Measurements from ENCODE around the gene EEIG2.
A peak's percentile ranks its signal among the peaks of the same experiment; 100 is the strongest.

EEIG2 gene

DNA sequence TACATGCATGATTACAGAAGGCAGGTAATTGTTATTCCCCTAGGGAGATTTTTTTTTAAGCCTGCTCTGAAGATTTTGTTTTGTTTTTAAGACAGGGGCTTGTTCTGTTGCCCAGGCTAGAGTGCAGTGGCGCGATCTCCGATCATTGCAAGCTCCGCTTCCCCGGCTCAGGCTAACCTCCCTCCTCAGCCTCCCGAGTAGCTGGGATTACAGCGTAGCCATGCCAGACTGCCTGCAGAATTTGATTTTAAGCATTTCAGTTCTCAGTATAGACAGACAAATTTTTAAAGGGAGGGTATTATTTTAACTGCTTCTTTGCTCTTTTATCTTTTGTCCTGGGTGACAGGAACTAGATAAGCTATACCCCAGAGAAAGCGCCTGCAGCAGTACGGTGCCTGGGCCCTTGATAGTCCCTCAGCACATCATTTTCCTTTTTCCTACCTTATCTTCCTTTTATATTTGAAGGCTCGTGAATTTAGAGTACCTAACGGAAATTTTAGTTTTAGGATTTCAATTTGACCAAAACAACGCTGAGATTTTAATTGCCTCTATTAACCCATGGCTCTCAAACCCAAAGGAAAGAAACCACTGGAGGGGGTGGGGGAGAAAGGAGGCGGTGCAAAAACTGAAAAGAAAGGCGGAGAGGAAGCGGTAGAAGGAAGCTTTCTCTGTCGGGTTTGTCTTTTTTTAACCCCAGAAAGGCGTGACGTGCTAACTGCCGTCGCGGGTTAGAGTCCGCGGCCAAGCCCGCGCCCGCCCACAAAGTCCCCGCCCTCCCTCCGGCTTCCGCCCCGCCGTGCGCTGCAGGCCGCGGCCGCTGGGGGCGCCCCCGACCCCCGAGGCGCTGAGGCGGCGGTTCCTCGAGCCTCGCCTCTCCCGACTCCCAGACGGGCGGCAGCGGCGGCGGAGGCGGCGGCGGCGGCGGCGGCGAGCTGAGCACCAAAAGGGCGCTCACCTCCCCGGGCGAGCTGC, at the start of gene EEIG2:
EEIG2 (plus strand) TSS at position 886 of the 972 bp plus-strand sequence. CDS start 329 bp downstream, outside the sequence.
- TF ChIP-seq CREB1 (IDR thresholded peaks at IDR 0.05; ENCODE audit: low read depth) (peak; percentile 45; the same call in 1 of the 2 replicates), ZBTB7A (IDR thresholded peaks at IDR 0.05; ENCODE audit: low read depth) (peak; percentile 63; the same call in 1 of the 2 replicates), MAX (IDR thresholded peaks at IDR 0.05) (peak; percentile 51; the same call in 1 of the 2 replicates), FOXM1 (IDR thresholded peaks at IDR 0.05; ENCODE audit: borderline replicate concordance, low read depth) (no peak), EGR1 (IDR thresholded peaks at IDR 0.05) (no peak), NFIC (IDR thresholded peaks at IDR 0.05) (no peak), TAF1 (IDR thresholded peaks at IDR 0.05; ENCODE audit: low read depth) (no peak; the same call in 1 of the 2 replicates), YY1 (IDR thresholded peaks at IDR 0.05; ENCODE audit: low read depth) (no peak)

GRCh38 chr1:108511764-108512163, 48.1 kb upstream of the EEIG2 start:
- TF ChIP-seq EGR1 (IDR thresholded peaks at IDR 0.05) (no peak), EP300 (IDR thresholded peaks at IDR 0.05; ENCODE audit: borderline replicate concordance) (no peak), CEBPB (IDR thresholded peaks at IDR 0.05) (no peak), MAX (IDR thresholded peaks at IDR 0.05) (no peak), CREB1 (IDR thresholded peaks at IDR 0.05; ENCODE audit: low read depth) (no peak), RAD21 (IDR thresholded peaks at IDR 0.05; ENCODE audit: low read depth) (no peak), FOXM1 (IDR thresholded peaks at IDR 0.05; ENCODE audit: borderline replicate concordance, low read depth) (no peak), YY1 (IDR thresholded peaks at IDR 0.05; ENCODE audit: low read depth) (no peak), ZBTB7A (IDR thresholded peaks at IDR 0.05; ENCODE audit: low read depth) (no peak), TEAD4 (IDR thresholded peaks at IDR 0.05) (no peak), TCF12 (IDR thresholded peaks at IDR 0.05; ENCODE audit: low read depth) (no peak), TAF1 (IDR thresholded peaks at IDR 0.05; ENCODE audit: low read depth) (no peak), NFIC (IDR thresholded peaks at IDR 0.05) (no peak), USF1 (IDR thresholded peaks at IDR 0.05) (no peak)
- TF ChIP-seq, protein P1, sequence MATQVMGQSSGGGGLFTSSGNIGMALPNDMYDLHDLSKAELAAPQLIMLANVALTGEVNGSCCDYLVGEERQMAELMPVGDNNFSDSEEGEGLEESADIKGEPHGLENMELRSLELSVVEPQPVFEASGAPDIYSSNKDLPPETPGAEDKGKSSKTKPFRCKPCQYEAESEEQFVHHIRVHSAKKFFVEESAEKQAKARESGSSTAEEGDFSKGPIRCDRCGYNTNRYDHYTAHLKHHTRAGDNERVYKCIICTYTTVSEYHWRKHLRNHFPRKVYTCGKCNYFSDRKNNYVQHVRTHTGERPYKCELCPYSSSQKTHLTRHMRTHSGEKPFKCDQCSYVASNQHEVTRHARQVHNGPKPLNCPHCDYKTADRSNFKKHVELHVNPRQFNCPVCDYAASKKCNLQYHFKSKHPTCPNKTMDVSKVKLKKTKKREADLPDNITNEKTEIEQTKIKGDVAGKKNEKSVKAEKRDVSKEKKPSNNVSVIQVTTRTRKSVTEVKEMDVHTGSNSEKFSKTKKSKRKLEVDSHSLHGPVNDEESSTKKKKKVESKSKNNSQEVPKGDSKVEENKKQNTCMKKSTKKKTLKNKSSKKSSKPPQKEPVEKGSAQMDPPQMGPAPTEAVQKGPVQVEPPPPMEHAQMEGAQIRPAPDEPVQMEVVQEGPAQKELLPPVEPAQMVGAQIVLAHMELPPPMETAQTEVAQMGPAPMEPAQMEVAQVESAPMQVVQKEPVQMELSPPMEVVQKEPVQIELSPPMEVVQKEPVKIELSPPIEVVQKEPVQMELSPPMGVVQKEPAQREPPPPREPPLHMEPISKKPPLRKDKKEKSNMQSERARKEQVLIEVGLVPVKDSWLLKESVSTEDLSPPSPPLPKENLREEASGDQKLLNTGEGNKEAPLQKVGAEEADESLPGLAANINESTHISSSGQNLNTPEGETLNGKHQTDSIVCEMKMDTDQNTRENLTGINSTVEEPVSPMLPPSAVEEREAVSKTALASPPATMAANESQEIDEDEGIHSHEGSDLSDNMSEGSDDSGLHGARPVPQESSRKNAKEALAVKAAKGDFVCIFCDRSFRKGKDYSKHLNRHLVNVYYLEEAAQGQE (IDR thresholded peaks at IDR 0.05; ENCODE audit: low read depth): no peak

- TF ChIP-seq RAD21 (IDR thresholded peaks at IDR 0.05; ENCODE audit: low read depth) (peak; percentile 87), TEAD4 (IDR thresholded peaks at IDR 0.05) (no peak)
Observed at GRCh38 chr1:108512239-108513043, 47.5 kb upstream of the EEIG2 start.

GRCh38 chr1:108513044-108513415, 46.9 kb upstream of the EEIG2 start:
- TF ChIP-seq YY1 (IDR thresholded peaks at IDR 0.05; ENCODE audit: low read depth) (no peak), ZBTB7A (IDR thresholded peaks at IDR 0.05; ENCODE audit: low read depth) (no peak)
- TF ChIP-seq, protein P1 (IDR thresholded peaks at IDR 0.05; ENCODE audit: low read depth): no peak

GRCh38 chr1:108521990-108522393, 37.9 kb upstream of the EEIG2 start:
- TF ChIP-seq CEBPB (IDR thresholded peaks at IDR 0.05): no peak
- TF ChIP-seq TCF12 (IDR thresholded peaks at IDR 0.05; ENCODE audit: low read depth): no peak
- no peak for TF ChIP-seq CREB1 (IDR thresholded peaks at IDR 0.05; ENCODE audit: low read depth)
- TF ChIP-seq USF1 (IDR thresholded peaks at IDR 0.05): no peak
- TF ChIP-seq, protein P1 (IDR thresholded peaks at IDR 0.05; ENCODE audit: low read depth): no peak
- no peak for TF ChIP-seq TEAD4 (IDR thresholded peaks at IDR 0.05)
- no peak for TF ChIP-seq RAD21 (IDR thresholded peaks at IDR 0.05; ENCODE audit: low read depth)
- TF ChIP-seq NFIC (IDR thresholded peaks at IDR 0.05): no peak
- no peak for TF ChIP-seq EP300 (IDR thresholded peaks at IDR 0.05; ENCODE audit: borderline replicate concordance)
- no peak for TF ChIP-seq TAF1 (IDR thresholded peaks at IDR 0.05; ENCODE audit: low read depth)
- no peak for TF ChIP-seq FOXM1 (IDR thresholded peaks at IDR 0.05; ENCODE audit: borderline replicate concordance, low read depth)
- no peak for TF ChIP-seq MAX (IDR thresholded peaks at IDR 0.05)
- TF ChIP-seq ZBTB7A (IDR thresholded peaks at IDR 0.05; ENCODE audit: low read depth): no peak
- TF ChIP-seq EGR1 (IDR thresholded peaks at IDR 0.05): no peak
- TF ChIP-seq YY1 (IDR thresholded peaks at IDR 0.05; ENCODE audit: low read depth): no peak
